ENCODE results near the gene DLG2. TPM values are rescaled to one million over a fixed set of nuclear protein-coding genes. Genes with fewer than 3 reads are reported as not detected.

Gene DLG2
- total and polyA plus RNA-seq, 9 of the 15 experiments (the other 6 are each of a cell fraction or from before 2014, with no cell fraction given), result 0.52 to 1.6 (median 0.95) TPM

DNA sequence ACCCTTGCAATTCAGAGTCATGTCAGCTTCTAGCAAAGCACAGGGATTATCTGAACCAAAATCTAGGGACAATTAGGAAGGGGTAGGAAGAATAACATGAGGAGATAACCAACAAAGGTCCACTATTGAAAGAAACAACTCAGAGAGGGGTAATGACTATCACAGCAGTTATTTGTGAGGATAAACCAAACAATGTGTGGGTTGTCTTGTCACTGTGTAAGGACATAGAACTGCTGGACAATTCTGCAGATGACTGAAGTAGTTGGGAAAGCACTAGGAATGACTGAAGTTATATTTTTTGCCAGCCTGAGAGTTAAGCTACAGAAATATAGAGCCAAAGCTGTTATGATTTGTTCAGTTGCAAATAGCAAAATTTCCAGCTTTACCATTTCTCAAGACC, 1482.6 kb downstream of the DLG2 start (continued):
- TF ChIP-seq, protein P1, sequence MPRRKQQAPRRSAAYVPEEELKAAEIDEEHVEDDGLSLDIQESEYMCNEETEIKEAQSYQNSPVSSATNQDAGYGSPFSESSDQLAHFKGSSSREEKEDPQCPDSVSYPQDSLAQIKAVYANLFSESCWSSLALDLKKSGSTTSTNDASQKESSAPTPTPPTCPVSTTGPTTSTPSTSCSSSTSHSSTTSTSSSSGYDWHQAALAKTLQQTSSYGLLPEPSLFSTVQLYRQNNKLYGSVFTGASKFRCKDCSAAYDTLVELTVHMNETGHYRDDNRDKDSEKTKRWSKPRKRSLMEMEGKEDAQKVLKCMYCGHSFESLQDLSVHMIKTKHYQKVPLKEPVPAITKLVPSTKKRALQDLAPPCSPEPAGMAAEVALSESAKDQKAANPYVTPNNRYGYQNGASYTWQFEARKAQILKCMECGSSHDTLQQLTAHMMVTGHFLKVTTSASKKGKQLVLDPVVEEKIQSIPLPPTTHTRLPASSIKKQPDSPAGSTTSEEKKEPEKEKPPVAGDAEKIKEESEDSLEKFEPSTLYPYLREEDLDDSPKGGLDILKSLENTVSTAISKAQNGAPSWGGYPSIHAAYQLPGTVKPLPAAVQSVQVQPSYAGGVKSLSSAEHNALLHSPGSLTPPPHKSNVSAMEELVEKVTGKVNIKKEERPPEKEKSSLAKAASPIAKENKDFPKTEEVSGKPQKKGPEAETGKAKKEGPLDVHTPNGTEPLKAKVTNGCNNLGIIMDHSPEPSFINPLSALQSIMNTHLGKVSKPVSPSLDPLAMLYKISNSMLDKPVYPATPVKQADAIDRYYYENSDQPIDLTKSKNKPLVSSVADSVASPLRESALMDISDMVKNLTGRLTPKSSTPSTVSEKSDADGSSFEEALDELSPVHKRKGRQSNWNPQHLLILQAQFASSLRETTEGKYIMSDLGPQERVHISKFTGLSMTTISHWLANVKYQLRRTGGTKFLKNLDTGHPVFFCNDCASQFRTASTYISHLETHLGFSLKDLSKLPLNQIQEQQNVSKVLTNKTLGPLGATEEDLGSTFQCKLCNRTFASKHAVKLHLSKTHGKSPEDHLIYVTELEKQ (CRISPR knock-in tag; IDR thresholded peaks at IDR 0.05), result no peak
- no peak for TF ChIP-seq ESRRB (CRISPR knock-in tag; IDR thresholded peaks at IDR 0.05; ENCODE audit: borderline replicate concordance)
- TF ChIP-seq, protein P2, sequence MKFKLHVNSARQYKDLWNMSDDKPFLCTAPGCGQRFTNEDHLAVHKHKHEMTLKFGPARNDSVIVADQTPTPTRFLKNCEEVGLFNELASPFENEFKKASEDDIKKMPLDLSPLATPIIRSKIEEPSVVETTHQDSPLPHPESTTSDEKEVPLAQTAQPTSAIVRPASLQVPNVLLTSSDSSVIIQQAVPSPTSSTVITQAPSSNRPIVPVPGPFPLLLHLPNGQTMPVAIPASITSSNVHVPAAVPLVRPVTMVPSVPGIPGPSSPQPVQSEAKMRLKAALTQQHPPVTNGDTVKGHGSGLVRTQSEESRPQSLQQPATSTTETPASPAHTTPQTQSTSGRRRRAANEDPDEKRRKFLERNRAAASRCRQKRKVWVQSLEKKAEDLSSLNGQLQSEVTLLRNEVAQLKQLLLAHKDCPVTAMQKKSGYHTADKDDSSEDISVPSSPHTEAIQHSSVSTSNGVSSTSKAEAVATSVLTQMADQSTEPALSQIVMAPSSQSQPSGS (CRISPR knock-in tag; IDR thresholded peaks at IDR 0.05), result no peak
- TF ChIP-seq RAD51 (IDR thresholded peaks at IDR 0.05; ENCODE audit: borderline replicate concordance, low read depth), result no peak

DNA sequence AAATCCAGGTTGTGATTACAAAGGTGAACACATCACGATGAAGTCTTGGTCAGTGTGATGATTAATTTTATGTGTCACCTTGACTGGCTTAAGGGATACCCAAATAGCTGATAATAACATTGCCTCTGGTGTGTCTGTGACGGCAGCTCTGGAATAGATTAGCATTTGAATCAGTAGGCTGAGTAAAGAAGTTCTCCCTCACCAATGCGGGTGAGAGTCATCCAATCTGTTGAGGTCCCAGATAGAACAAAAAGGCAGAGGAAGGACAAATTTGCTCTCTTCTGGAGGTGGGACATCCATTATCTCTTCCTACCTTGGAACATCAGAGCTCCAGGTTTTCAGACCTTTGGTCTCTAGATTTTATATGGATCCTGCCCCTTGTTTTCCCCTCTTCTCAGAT, 1484.7 kb downstream of the DLG2 start:
- no peak overlapping the region for H2AFZ ChIP-seq (ENCODE audit: low read depth, low read length)
- no TSS peak for BruUV-seq (replicated peaks)
- in situ Hi-C loops (cut with MboI), result no loop called here
- no peaks in the 10 kb centered on the region for H3K79me2 ChIP-seq (ENCODE audit: control insufficient read depth, insufficient read depth, low read length)
- no peak for TF ChIP-seq GTF2A2 (tag; IDR thresholded peaks at IDR 0.05)
- TF ChIP-seq NCOA4 (IDR thresholded peaks at IDR 0.05; ENCODE audit: partially characterized antibody), result no peak
- no peak for TF ChIP-seq SP1 (CRISPR knock-in tag; IDR thresholded peaks at IDR 0.05)
- no peak for TF ChIP-seq KLF1 (tag; IDR thresholded peaks at IDR 0.05)
- no peak for TF ChIP-seq FOXK1 (CRISPR knock-in tag; IDR thresholded peaks at IDR 0.05; ENCODE audit: borderline replicate concordance)
- TF ChIP-seq, protein P3, sequence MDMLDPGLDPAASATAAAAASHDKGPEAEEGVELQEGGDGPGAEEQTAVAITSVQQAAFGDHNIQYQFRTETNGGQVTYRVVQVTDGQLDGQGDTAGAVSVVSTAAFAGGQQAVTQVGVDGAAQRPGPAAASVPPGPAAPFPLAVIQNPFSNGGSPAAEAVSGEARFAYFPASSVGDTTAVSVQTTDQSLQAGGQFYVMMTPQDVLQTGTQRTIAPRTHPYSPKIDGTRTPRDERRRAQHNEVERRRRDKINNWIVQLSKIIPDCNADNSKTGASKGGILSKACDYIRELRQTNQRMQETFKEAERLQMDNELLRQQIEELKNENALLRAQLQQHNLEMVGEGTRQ (CRISPR knock-in tag; IDR thresholded peaks at IDR 0.05), result no peak
- TF ChIP-seq, protein P4, sequence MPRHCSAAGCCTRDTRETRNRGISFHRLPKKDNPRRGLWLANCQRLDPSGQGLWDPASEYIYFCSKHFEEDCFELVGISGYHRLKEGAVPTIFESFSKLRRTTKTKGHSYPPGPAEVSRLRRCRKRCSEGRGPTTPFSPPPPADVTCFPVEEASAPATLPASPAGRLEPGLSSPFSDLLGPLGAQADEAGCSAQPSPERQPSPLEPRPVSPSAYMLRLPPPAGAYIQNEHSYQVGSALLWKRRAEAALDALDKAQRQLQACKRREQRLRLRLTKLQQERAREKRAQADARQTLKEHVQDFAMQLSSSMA (CRISPR knock-in tag; IDR thresholded peaks at IDR 0.05), result no peak
- TF ChIP-seq SMARCC2 (IDR thresholded peaks at IDR 0.05; ENCODE audit: low read depth), result no peak
- TF ChIP-seq RNF2 (IDR thresholded peaks at IDR 0.05), result no peak
- no peak for TF ChIP-seq ZC3H11A (IDR thresholded peaks at IDR 0.05; ENCODE audit: low read depth, low read length)
- no peak for TF ChIP-seq NR2C1 (IDR thresholded peaks at IDR 0.05)
- TF ChIP-seq NR2C1 (tag; IDR thresholded peaks at IDR 0.05), result no peak
- no peak overlapping the region for H3K4me3 ChIP-seq
- H3K9me1 ChIP-seq (ENCODE audit: control insufficient read depth, insufficient read depth, low read length), result no peaks in the 10 kb centered on the region
- no peaks in the 10 kb centered on the region for H4K20me1 ChIP-seq (replicated peaks; ENCODE audit: control insufficient read depth, insufficient read depth, low read length)
- 2% methylated on average over 3 of the region's 3 CpGs for WGBS (ENCODE audit: insufficient coverage, low coverage, missing lambda C conversion rate)
- no peaks in the 10 kb centered on the region for H3K36me3 ChIP-seq (ENCODE audit: control insufficient read depth, insufficient read depth, low read length)
- no peak for FAIRE-seq
- no peak overlapping the region for H3K9ac ChIP-seq (ENCODE audit: insufficient read depth in 1 of 2, low read depth in 2 of 2, low read length in 2 of 2)
- ATAC-seq, result no peak
- no peak overlapping the region for H3K4me2 ChIP-seq (ENCODE audit: insufficient read depth, low read length)
- H3K27me3 ChIP-seq (ENCODE audit: control insufficient read depth in 2 of 2, insufficient read depth in 2 of 2, low read length in 2 of 2), result no peaks in the 10 kb centered on the region
- no peak overlapping the region for H3K27ac ChIP-seq (ENCODE audit: extremely low read depth, low read depth, low read length)
- no peaks in the 10 kb centered on the region; the same call in none of the 2 replicates for H3K9me3 ChIP-seq (replicated peaks; ENCODE audit: control insufficient read depth, insufficient read depth, low read depth, low read length)
- H3K4me1 ChIP-seq (replicated peaks in 1 of 2; ENCODE audit: control insufficient read depth in 2 of 2, insufficient read depth in 2 of 2, low read length in 2 of 2), result no peaks in the 10 kb centered on the region
- ChIA-PET CTCF (ENCODE audit: low intra/inter-chr PET ratio) (no interaction called here), POLR2A (no interaction called here)
- intact Hi-C loops (cut with micrococcal nuclease), result no loop called here
- no peak for DNase-seq (ENCODE audit: extremely low read depth in 1 of 4, low spot score in 3 of 4)

All from K562 (cell line).